ENCODE measurements around the gene ZGRF1. TPM values are rescaled to one million over a fixed set of nuclear protein-coding genes. Genes with fewer than 3 reads are reported as not detected.

The ZGRF1 gene
- polyA plus RNA-seq, 2 of the 4 experiments (the other 2 are of a cell fraction) = 5.4 to 7.4 TPM

DNA sequence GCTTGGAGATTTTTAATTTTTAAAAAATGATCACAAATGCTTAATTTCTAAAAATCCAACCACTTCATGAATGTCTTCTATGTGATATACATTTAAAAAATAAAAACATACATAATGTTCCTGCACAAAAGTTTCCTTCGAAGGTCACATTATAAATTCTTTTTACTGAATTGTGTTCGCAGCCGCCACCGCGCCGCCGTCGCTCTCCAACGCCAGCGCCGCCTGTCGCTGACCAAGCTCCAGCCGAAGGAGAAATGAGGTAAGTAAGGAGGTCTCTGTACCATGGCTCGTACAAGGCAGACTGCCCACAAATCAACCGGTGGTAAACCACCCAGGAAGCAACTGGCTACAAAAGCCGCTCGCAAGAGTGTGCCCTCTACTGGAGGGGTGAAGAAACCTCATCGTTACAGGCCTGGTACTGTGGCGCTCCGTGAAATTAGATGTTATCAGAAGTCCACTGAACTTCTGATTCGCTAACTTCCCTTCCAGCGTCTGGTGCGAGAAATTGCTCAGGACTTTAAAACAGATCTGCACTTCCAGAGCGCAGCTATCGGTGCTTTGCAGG, 71.9 kb downstream of the ZGRF1 start:
- ChIA-PET POLR2A (no interaction called here), CTCF (no interaction called here)
- FAIRE-seq (no peak), ATAC-seq (no peak), DNase-seq (ENCODE audit: low read depth in 1 of 2, low spot score in 1 of 2) (no peak)
- H3K4me3 ChIP-seq = no peak overlapping the region
- TF ChIP-seq, protein P1, sequence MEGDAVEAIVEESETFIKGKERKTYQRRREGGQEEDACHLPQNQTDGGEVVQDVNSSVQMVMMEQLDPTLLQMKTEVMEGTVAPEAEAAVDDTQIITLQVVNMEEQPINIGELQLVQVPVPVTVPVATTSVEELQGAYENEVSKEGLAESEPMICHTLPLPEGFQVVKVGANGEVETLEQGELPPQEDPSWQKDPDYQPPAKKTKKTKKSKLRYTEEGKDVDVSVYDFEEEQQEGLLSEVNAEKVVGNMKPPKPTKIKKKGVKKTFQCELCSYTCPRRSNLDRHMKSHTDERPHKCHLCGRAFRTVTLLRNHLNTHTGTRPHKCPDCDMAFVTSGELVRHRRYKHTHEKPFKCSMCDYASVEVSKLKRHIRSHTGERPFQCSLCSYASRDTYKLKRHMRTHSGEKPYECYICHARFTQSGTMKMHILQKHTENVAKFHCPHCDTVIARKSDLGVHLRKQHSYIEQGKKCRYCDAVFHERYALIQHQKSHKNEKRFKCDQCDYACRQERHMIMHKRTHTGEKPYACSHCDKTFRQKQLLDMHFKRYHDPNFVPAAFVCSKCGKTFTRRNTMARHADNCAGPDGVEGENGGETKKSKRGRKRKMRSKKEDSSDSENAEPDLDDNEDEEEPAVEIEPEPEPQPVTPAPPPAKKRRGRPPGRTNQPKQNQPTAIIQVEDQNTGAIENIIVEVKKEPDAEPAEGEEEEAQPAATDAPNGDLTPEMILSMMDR (IDR thresholded peaks at IDR 0.05) = peak; percentile 11; the same call in 1 of the 3 replicates
- TF ChIP-seq TFCP2L1 (CRISPR knock-in tag; IDR thresholded peaks at IDR 0.05) = no peak
- H3K4me2 ChIP-seq = no peak overlapping the region
- H3K4me1 ChIP-seq = no peaks in the 10 kb centered on the region
- 96% methylated on average over 24 of the region's 25 CpGs for WGBS (ENCODE audit: missing lambda C conversion rate)
- H3K9me3 ChIP-seq = no peaks in the 10 kb centered on the region
- no peak overlapping the region for H3K27ac ChIP-seq

DNA sequence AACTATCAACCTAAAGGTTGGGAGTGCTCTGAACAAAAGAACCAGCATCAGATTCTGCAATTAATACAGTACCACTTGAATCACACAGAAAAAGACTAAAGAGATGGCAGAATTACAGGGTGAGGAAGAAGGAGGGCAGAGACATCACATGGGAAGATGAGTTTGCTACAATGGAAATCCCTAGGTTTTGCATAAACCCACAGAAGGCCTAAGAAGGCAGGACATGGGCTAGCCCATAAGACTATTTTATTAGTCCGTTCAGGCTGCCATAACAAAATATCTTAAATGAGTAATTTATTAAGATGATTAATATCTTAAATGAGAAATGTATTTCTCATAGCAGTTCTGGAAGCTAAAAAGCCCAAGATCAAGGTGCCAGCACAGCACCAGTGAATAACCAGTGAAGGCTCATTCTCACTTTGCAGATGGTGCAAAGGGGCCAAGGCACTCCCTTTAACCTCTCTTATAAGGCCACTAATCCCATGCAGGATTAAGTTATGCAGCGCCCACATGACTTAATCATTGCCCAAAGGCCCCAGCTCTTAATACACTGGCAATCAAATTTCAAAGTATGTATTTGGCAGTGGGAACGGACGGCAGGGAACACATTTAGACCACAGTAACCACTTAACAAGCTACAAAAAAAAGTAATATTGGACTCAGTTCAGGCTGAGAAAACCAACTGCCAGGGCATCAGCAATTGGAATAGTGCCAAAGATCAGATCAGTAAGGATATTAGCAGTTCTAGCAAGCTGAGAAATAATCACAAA, 73.1 kb downstream of the ZGRF1 start:
- WGBS (ENCODE audit: missing lambda C conversion rate) = 86% methylated on average over 4 of the region's 4 CpGs
- H3K27ac ChIP-seq = no peak overlapping the region
- POLR2A ChIA-PET = no interaction called here
- TF ChIP-seq CHD2 (IDR thresholded peaks at IDR 0.05; ENCODE audit: low read length, partially characterized antibody) (no peak), BHLHE40 (IDR thresholded peaks at IDR 0.05; ENCODE audit: low read depth, low read length) (no peak), CHD4 (IDR thresholded peaks at IDR 0.05; ENCODE audit: borderline replicate concordance) (no peak), HOXB5 (CRISPR knock-in tag; IDR thresholded peaks at IDR 0.05) (no peak), POLR2A (IDR thresholded peaks at IDR 0.05; ENCODE audit: low read length) (no peak), PHF8 (IDR thresholded peaks at IDR 0.05; ENCODE audit: borderline replicate concordance, low read depth) (no peak), CBX8 (IDR thresholded peaks at IDR 0.05) (no peak), SREBF2 (IDR thresholded peaks at IDR 0.05) (no peak)
- DNase-seq (ENCODE audit: low read depth in 1 of 2, low spot score in 1 of 2) = no peak
- H3K4me2 ChIP-seq = no peak overlapping the region
- CTCF ChIA-PET = interaction anchor here (1.8 kb wide), 1 partner anchor 39 kb away, joined by 5 read pairs; no protein-coding TSS in a partner anchor
- ATAC-seq = no peak
- no peaks in the 10 kb centered on the region for H3K9me3 ChIP-seq
- no peaks in the 10 kb centered on the region for H3K4me1 ChIP-seq
- no peak for FAIRE-seq
- no peak overlapping the region for H3K4me3 ChIP-seq

DNA sequence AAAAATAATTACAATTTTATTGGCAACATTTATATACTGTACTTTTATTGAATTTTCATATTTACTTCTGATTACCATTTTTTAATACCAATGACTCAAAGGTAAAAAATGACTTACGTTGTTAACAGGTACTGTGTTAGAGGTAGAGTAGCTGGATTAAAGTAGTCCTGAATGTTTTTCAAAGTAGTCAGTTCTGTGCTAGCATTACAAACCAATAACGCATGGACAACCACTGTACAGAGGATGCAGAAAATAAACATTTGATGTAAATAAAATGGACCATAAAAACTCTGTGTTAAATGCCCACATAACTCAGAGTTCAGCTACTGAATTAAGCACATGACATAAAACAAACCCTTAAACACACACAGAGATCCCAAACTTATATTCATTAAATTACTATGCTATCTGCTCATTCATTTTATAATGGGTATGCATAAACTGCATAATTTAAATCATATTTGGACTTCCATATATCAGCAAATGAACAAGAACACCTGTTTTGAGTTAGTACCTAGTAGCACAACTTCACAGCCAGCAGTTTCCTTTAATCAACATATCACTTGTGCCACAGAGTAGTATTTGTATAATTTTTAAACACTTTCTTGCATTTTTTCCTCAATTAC, 74.3 kb downstream of the ZGRF1 start:
- TF ChIP-seq KDM5A (IDR thresholded peaks at IDR 0.05) (no peak), SMC3 (IDR thresholded peaks at IDR 0.05) (no peak), RAD21 (conservative IDR thresholded peaks at IDR 0.05 in 1 of 2, IDR thresholded peaks at IDR 0.05 in 1 of 2) (no peak), ZC3H11A (IDR thresholded peaks at IDR 0.05) (no peak), RCOR1 (IDR thresholded peaks at IDR 0.05; ENCODE audit: low read depth, low read length) (no peak), EHMT2 (IDR thresholded peaks at IDR 0.05; ENCODE audit: low read depth) (no peak), EP300 (IDR thresholded peaks at IDR 0.05) (no peak), TFCP2L1 (CRISPR knock-in tag; IDR thresholded peaks at IDR 0.05) (no peak), NPAS2 (CRISPR knock-in tag; IDR thresholded peaks at IDR 0.05; ENCODE audit: borderline replicate concordance) (no peak), HOXB13 (CRISPR knock-in tag; IDR thresholded peaks at IDR 0.05; ENCODE audit: low read depth) (no peak), CBX8 (IDR thresholded peaks at IDR 0.05) (no peak), FOSB (CRISPR knock-in tag; IDR thresholded peaks at IDR 0.05) (no peak), ZNF302 (CRISPR knock-in tag; IDR thresholded peaks at IDR 0.05) (no peak)
- DNase-seq (ENCODE audit: low read depth in 1 of 2, low spot score in 1 of 2) (no peak), FAIRE-seq (no peak), ATAC-seq (no peak)
- Histone ChIP-seq H3K9me3 (no peaks in the 10 kb centered on the region), H3K4me2 (no peak overlapping the region), H3K27ac (no peak overlapping the region), H3K4me3 (no peak overlapping the region), H3K4me1 (no peaks in the 10 kb centered on the region)
- ChIA-PET CTCF (interaction anchor here (1.8 kb wide), 1 partner anchor 38 kb away, joined by 5 read pairs; no protein-coding TSS in a partner anchor), POLR2A (no interaction called here)
- 86% methylated on average over 2 of the region's 2 CpGs for WGBS (ENCODE audit: missing lambda C conversion rate)

All from A549 (cell line).